ENCODE results near the gene ZNF600. TPM values are rescaled to one million over a fixed set of nuclear protein-coding genes. Genes with fewer than 3 reads are reported as not detected.
"Not testable (repeated sequence)": the region's sequence is repeated elsewhere in the genome, so short reads cannot be mapped to it uniquely, and the experiment has no call there.

ZNF600 gene
- polyA plus RNA-seq, 3 donors: 1.9 to 9.2 (median 2.5) TPM

GRCh38 chr19:52823676-52824075, 37.1 kb upstream of the ZNF600 start:
- no peaks in the 10 kb centered on the region for H3K36me3 ChIP-seq (replicated peaks in 1 of 2; ENCODE audit: control insufficient read depth in 1 of 2, insufficient read depth in 2 of 2, low read length in 2 of 2)
- H3K9me3 ChIP-seq (replicated peaks in 1 of 2; ENCODE audit: control insufficient read depth in 1 of 2, insufficient read depth in 1 of 2, low read length in 2 of 2): peaks cover 55 to 56% of the 10 kb centered on the region in 2 donors
- TF ChIP-seq CTCF (IDR thresholded peaks at IDR 0.05): no peak
- Mint-ChIP-seq H3K4me3 (no peak overlapping the region), H3K27me3 (ENCODE audit: low read depth in 3 of 3) (peaks cover 2 to 3% (median 2%) of the 10 kb centered on the region in 3 donors), H3K36me3 (peaks cover 3 to 10% of the 10 kb centered on the region in 2 donors), H3K4me1 (peaks cover 8% of the 10 kb centered on the region), H3K27ac (no peak overlapping the region), H3K9me3 (peaks cover 27 to 76% (median 66%) of the 10 kb centered on the region in 7 donors)
- H3K27me3 ChIP-seq (ENCODE audit: control insufficient read depth in 2 of 2, insufficient read depth in 2 of 2, low read length in 2 of 2): no peaks in the 10 kb centered on the region
- DNase-seq: no peak
- peaks cover 7 to 9% of the 10 kb centered on the region in 2 donors for H3K4me1 ChIP-seq (ENCODE audit: control insufficient read depth in 1 of 2, insufficient read depth in 2 of 2, low read length in 2 of 2)
- H2AFZ ChIP-seq (ENCODE audit: insufficient read depth, low read depth, low read length, poor library complexity, severe bottlenecking): no peak overlapping the region
- H4K20me1 ChIP-seq (ENCODE audit: insufficient read depth, low read length): no peaks in the 10 kb centered on the region
- intact Hi-C loops (cut with micrococcal nuclease): loop anchor here in 1 of 2 donors (5.0 kb wide), 1 partner anchor 34 kb away; the partner anchor contains the start of gene ZNF468
- H3K4me3 ChIP-seq (replicated peaks in 1 of 3; ENCODE audit: low read depth in 2 of 3, low read length in 3 of 3): no peak overlapping the region
- H3K4me2 ChIP-seq (replicated peaks; ENCODE audit: extremely low read depth, low read length, poor library complexity, severe bottlenecking): no peak overlapping the region
- H3K79me2 ChIP-seq (ENCODE audit: insufficient read depth, low read length): peaks cover 7% of the 10 kb centered on the region
- no peak overlapping the region for H3K9ac ChIP-seq (ENCODE audit: insufficient read depth, low read length, poor library complexity, severe bottlenecking)
- WGBS (ENCODE audit: insufficient coverage): 93% methylated on average over 3 of the region's 12 CpGs
- no peak overlapping the region for H3K27ac ChIP-seq (ENCODE audit: low read depth in 1 of 2, low read length in 2 of 2)

- Histone ChIP-seq H2AFZ (ENCODE audit: insufficient read depth, low read depth, low read length, poor library complexity, severe bottlenecking) (peak within 1 kb of the TSS; percentile 78), H3K9me3 (replicated peaks in 1 of 2; ENCODE audit: control insufficient read depth in 1 of 2, insufficient read depth in 1 of 2, low read length in 2 of 2) (peaks cover 42 to 56% of the 10 kb centered on the region in 2 donors), H3K9ac (ENCODE audit: insufficient read depth, low read length, poor library complexity, severe bottlenecking) (peak within 1 kb of the TSS; percentile 65), H3K36me3 (replicated peaks in 1 of 2; ENCODE audit: control insufficient read depth in 1 of 2, insufficient read depth in 2 of 2, low read length in 2 of 2) (peaks cover 15 to 22% of the 10 kb centered on the region in 2 donors), H3K27ac (ENCODE audit: low read depth in 1 of 2, low read length in 2 of 2) (peak within 1 kb of the TSS; percentile 20 to 72), H3K4me2 (replicated peaks; ENCODE audit: extremely low read depth, low read length, poor library complexity, severe bottlenecking) (peak within 1 kb of the TSS; percentile 78), H3K4me3 (replicated peaks in 1 of 3; ENCODE audit: low read depth in 2 of 3, low read length in 3 of 3) (peak within 1 kb of the TSS; percentile 63 to 80 (median 79))
- DNase-seq: peak; percentile 18 to 29 (median 22)
- H3K4me1 Mint-ChIP-seq; H3K4me1 ChIP-seq (ENCODE audit: control insufficient read depth in 1 of 2, insufficient read depth in 2 of 2, low read length in 2 of 2); H3K27me3 Mint-ChIP-seq (ENCODE audit: low read depth in 3 of 3); H3K27me3 ChIP-seq (ENCODE audit: control insufficient read depth in 2 of 2, insufficient read depth in 2 of 2, low read length in 2 of 2); H3K79me2 ChIP-seq (ENCODE audit: insufficient read depth, low read length); H4K20me1 ChIP-seq (ENCODE audit: insufficient read depth, low read length): not testable (repeated sequence)
- intact Hi-C loops (cut with micrococcal nuclease): loop anchor here in 1 of 2 donors (5.0 kb wide), 1 partner anchor 36 kb away; the partner anchor contains the start of gene ZNF468
- H3K4me3 Mint-ChIP-seq: peak within 1 kb of the TSS; percentile 86 to 98
- peak within 1 kb of the TSS; percentile 65 to 93 (median 87) for H3K27ac Mint-ChIP-seq
- 0% methylated on average over 5 of the region's 44 CpGs for WGBS (ENCODE audit: insufficient coverage)
- H3K9me3 Mint-ChIP-seq: peaks cover 28 to 77% (median 67%) of the 10 kb centered on the region in 7 donors
- peaks cover 20 to 32% of the 10 kb centered on the region in 2 donors for H3K36me3 Mint-ChIP-seq
These were observed 34.8 kb upstream of the ZNF600 start, which contains the start of gene ZNF28 for GRCh38 chr19:52821204-52821960. Gene ZNF28 (minus strand): TSS chr19:52821633. CDS start chr19:52817958, 3,675 bp downstream.

GRCh38 chr19:52820472-52821203, 34.0 kb upstream of the ZNF600 start:
- H3K4me3 Mint-ChIP-seq: peak overlapping the region; percentile 86 to 98
- not testable (repeated sequence) for H4K20me1 ChIP-seq (ENCODE audit: insufficient read depth, low read length); H3K79me2 ChIP-seq (ENCODE audit: insufficient read depth, low read length); H3K4me1 Mint-ChIP-seq; H3K27me3 Mint-ChIP-seq (ENCODE audit: low read depth in 3 of 3); H3K27me3 ChIP-seq (ENCODE audit: control insufficient read depth in 2 of 2, insufficient read depth in 2 of 2, low read length in 2 of 2); H3K4me1 ChIP-seq (ENCODE audit: control insufficient read depth in 1 of 2, insufficient read depth in 2 of 2, low read length in 2 of 2)
- H3K9me3 Mint-ChIP-seq: peaks cover 22 to 77% (median 68%) of the 10 kb centered on the region in 7 donors
- Histone ChIP-seq H2AFZ (ENCODE audit: insufficient read depth, low read depth, low read length, poor library complexity, severe bottlenecking) (peak overlapping the region; percentile 78), H3K36me3 (replicated peaks in 1 of 2; ENCODE audit: control insufficient read depth in 1 of 2, insufficient read depth in 2 of 2, low read length in 2 of 2) (peaks cover 21 to 29% of the 10 kb centered on the region in 2 donors), H3K27ac (ENCODE audit: low read depth in 1 of 2, low read length in 2 of 2) (peak overlapping the region in 1 of 2 donors; percentile 72), H3K9me3 (replicated peaks in 1 of 2; ENCODE audit: control insufficient read depth in 1 of 2, insufficient read depth in 1 of 2, low read length in 2 of 2) (peaks cover 42 to 56% of the 10 kb centered on the region in 2 donors), H3K4me3 (replicated peaks in 1 of 3; ENCODE audit: low read depth in 2 of 3, low read length in 3 of 3) (peak overlapping the region; percentile 63 to 80 (median 79)), H3K4me2 (replicated peaks; ENCODE audit: extremely low read depth, low read length, poor library complexity, severe bottlenecking) (peak overlapping the region; percentile 78), H3K9ac (ENCODE audit: insufficient read depth, low read length, poor library complexity, severe bottlenecking) (peak overlapping the region; percentile 65)
- DNase-seq: peak in 2 of 3 donors; percentile 1 to 3
- peak overlapping the region in 6 of 7 donors; percentile 84 to 93 (median 90) for H3K27ac Mint-ChIP-seq
- peaks cover 25 to 39% of the 10 kb centered on the region in 2 donors for H3K36me3 Mint-ChIP-seq
- intact Hi-C loops (cut with micrococcal nuclease): loop anchor here in 1 of 2 donors (5.0 kb wide), 1 partner anchor 37 kb away; the partner anchor contains the start of gene ZNF468
- 1% methylated on average over 12 of the region's 19 CpGs for WGBS (ENCODE audit: insufficient coverage)
